ENCODE measurements around the gene HBEGF.

- TF ChIP-seq CTCF (IDR thresholded peaks at IDR 0.05; ENCODE audit: insufficient read depth, low read length) (no peak), GABPA (IDR thresholded peaks at IDR 0.05; ENCODE audit: low read depth) (no peak), POLR2AphosphoS5 (IDR thresholded peaks at IDR 0.05; ENCODE audit: low read depth) (no peak)
Observed at GRCh38 chr5:140362311-140362710, 15.9 kb upstream of the HBEGF start.

Measured in HL-60 (cell line).